Measurements from ENCODE around the gene LGALS3BP.

DNA sequence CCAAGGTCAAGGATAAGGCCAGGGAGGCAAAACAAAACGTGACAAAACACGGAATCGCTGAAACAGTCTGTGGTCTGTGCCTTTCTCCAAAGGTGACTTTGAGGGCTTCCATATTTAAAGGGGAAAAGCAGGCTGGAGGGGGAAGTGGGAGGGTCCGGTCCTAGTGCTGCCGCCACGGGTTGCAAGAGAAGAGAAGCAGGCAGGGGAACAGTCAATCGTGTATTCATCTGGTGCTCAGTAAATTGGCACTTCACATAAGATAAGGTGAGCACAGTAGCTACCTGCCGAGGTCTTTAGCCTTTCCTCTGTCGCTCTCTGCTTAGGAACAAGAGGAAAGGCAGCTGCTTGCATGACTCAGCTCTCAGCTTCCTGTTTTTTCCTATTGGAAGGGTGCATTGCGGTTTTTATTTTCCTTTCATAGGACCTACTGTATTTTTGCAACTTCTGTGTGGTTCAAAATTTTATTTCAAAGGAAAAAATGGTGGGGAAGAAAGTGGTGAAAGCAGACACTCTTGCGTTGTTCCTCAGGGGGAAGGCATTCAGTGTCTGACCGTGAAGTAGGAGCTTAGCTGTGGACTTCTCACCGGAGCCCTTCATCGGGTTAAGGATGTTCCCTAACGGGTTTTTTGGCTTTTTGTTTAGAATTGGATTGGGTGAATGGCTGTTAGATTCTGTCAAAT is 7.1 kb upstream of the LGALS3BP start:
- TF ChIP-seq POLR2A (IDR thresholded peaks at IDR 0.05; ENCODE audit: low read depth, low read length) (no peak), TAF1 (IDR thresholded peaks at IDR 0.05; ENCODE audit: borderline replicate concordance, low read depth, low read length) (no peak), POLR2AphosphoS5 (IDR thresholded peaks at IDR 0.05; ENCODE audit: low read depth, low read length) (no peak)
